Osteocyte (in vitro differentiated cells): Measurements from ENCODE around the gene SPATA31C2. TPM values are rescaled to one million over a fixed set of nuclear protein-coding genes. Genes with fewer than 3 reads are reported as not detected.

ENCODE experiments used
- DNase-seq: peaks from one replicate; pipeline ENCODE4 v3.0.0; 2021; ENCODE audit warnings: mixed read lengths; ENCODE audit not compliant: unreplicated experiment; ENCODE audit errors: extremely low spot score
- H3K27ac Mint-ChIP-seq: one replicate; pipeline ENCODE4 v1.8.0; 2021; ENCODE audit warnings: mild to moderate bottlenecking, mixed read lengths; ENCODE audit not compliant: unreplicated experiment
- H3K27me3 Mint-ChIP-seq: one replicate; pipeline ENCODE4 v1.8.0; 2021; ENCODE audit warnings: mixed read lengths; ENCODE audit not compliant: unreplicated experiment
- H3K36me3 Mint-ChIP-seq: one replicate; pipeline ENCODE4 v1.8.0; 2021; ENCODE audit warnings: mixed read lengths; ENCODE audit not compliant: unreplicated experiment
- H3K4me1 Mint-ChIP-seq: one replicate; pipeline ENCODE4 v1.8.0; 2021; ENCODE audit warnings: mixed read lengths; ENCODE audit not compliant: unreplicated experiment
- H3K4me3 Mint-ChIP-seq: one replicate; pipeline ENCODE4 v1.8.0; 2021; ENCODE audit warnings: mild to moderate bottlenecking, moderate library complexity, mixed read lengths; ENCODE audit not compliant: unreplicated experiment
- H3K9me3 Mint-ChIP-seq: one replicate; pipeline ENCODE4 v1.8.0; 2021; ENCODE audit warnings: mixed read lengths; ENCODE audit not compliant: unreplicated experiment
- CTCF ChIP-seq: fragments of 200-600 bp; sonication (generic); IDR thresholded peaks from 2 replicates; pipeline ENCODE4 v1.5.0; 2021; ENCODE audit warnings: antibody characterized with exemption, mild to moderate bottlenecking, moderate library complexity
- total RNA-seq: library from RNA; stranded (reverse); gene quantifications from 2 replicates; pipeline ENCODE4 v1.2.1, GENCODE V29; 2021

Gene SPATA31C2
- total RNA-seq, 1 donor from 2014 or later: not detected

GRCh38 chr9:88174324-88174723 is 36.0 kb upstream of the SPATA31C2 start:
- no peak overlapping the region for H3K4me3 Mint-ChIP-seq
- no peak for DNase-seq
- no peaks in the 10 kb centered on the region for H3K4me1 Mint-ChIP-seq
- H3K27ac Mint-ChIP-seq: no peak overlapping the region
- H3K9me3 Mint-ChIP-seq: no peaks in the 10 kb centered on the region
- no peak for TF ChIP-seq CTCF
- no peaks in the 10 kb centered on the region for H3K36me3 Mint-ChIP-seq
- peaks cover 29% of the 10 kb centered on the region for H3K27me3 Mint-ChIP-seq

GRCh38 chr9:88173378-88173999 is 35.2 kb upstream of the SPATA31C2 start:
- H3K27ac Mint-ChIP-seq: no peak overlapping the region
- H3K4me3 Mint-ChIP-seq: no peak overlapping the region
- no peaks in the 10 kb centered on the region for H3K36me3 Mint-ChIP-seq
- H3K4me1 Mint-ChIP-seq: no peaks in the 10 kb centered on the region
- TF ChIP-seq CTCF: peak; percentile 65
- no peaks in the 10 kb centered on the region for H3K9me3 Mint-ChIP-seq
- no peak for DNase-seq
- H3K27me3 Mint-ChIP-seq: peaks cover 29% of the 10 kb centered on the region

GRCh38 chr9:88169700-88170099 is 31.4 kb upstream of the SPATA31C2 start:
- H3K27me3 Mint-ChIP-seq: peaks cover 7% of the 10 kb centered on the region
- H3K4me1 Mint-ChIP-seq: no peaks in the 10 kb centered on the region
- no peak for TF ChIP-seq CTCF
- no peaks in the 10 kb centered on the region for H3K36me3 Mint-ChIP-seq
- H3K9me3 Mint-ChIP-seq: no peaks in the 10 kb centered on the region
- DNase-seq: no peak
- no peak overlapping the region for H3K27ac Mint-ChIP-seq
- no peak overlapping the region for H3K4me3 Mint-ChIP-seq

- Mint-ChIP-seq H3K4me3 (no peak overlapping the region), H3K4me1 (no peaks in the 10 kb centered on the region), H3K27ac (no peak overlapping the region), H3K36me3 (no peaks in the 10 kb centered on the region), H3K27me3 (peaks cover 5% of the 10 kb centered on the region), H3K9me3 (no peaks in the 10 kb centered on the region)
- TF ChIP-seq CTCF: no peak
- no peak for DNase-seq
These were observed 30.3 kb upstream of the SPATA31C2 start for GRCh38 chr9:88168564-88168963.

- TF ChIP-seq CTCF: no peak
- no peaks in the 10 kb centered on the region for H3K9me3 Mint-ChIP-seq
- H3K27ac Mint-ChIP-seq: no peak overlapping the region
- H3K36me3 Mint-ChIP-seq: no peaks in the 10 kb centered on the region
- H3K27me3 Mint-ChIP-seq: peaks cover 5% of the 10 kb centered on the region
- DNase-seq: no peak
- no peak overlapping the region for H3K4me3 Mint-ChIP-seq
- no peaks in the 10 kb centered on the region for H3K4me1 Mint-ChIP-seq
These were observed 28.4 kb upstream of the SPATA31C2 start for GRCh38 chr9:88166660-88167059.
